GM21737 (cell line): Measurements from ENCODE around the gene PAOX.
"Not testable (repeated sequence)": the region's sequence is repeated elsewhere in the genome, so short reads cannot be mapped to it uniquely, and the experiment has no call there.

Experiments used
- ATAC-seq: cut with Tn5 transposase; IDR thresholded peaks from one replicate; pipeline ENCODE4 v1.9.1; 2021; ENCODE audit warnings: mild to moderate bottlenecking, moderate library complexity; ENCODE audit not compliant: unreplicated experiment

Gene PAOX

GRCh38 chr10:133431888-133432613, 53.0 kb downstream of the PAOX start:
- not testable (repeated sequence) for ATAC-seq

DNA sequence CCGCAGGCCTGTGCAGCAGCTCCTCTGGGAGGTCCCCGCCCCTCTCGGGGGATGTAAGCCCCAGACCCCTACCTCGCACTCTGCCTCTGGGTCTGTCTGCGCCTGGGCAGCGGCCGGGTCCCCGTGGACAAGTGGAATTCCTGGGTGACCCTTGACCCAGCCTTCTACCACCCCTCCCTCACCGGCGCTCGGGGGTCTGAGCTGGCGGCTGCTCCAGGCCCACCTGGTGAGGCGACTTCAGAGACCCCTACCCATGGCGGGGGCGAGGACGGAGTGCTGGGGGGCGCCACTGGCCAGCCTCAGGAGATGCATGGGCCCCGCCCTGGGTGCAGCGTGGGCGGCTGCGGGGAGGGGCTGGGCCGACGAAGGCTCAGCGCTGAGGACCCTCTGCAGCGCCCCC, 53.7 kb downstream of the PAOX start:
- not testable (repeated sequence) for ATAC-seq

GRCh38 chr10:133438711-133439273, 59.7 kb downstream of the PAOX start:
- no peak for ATAC-seq

DNA sequence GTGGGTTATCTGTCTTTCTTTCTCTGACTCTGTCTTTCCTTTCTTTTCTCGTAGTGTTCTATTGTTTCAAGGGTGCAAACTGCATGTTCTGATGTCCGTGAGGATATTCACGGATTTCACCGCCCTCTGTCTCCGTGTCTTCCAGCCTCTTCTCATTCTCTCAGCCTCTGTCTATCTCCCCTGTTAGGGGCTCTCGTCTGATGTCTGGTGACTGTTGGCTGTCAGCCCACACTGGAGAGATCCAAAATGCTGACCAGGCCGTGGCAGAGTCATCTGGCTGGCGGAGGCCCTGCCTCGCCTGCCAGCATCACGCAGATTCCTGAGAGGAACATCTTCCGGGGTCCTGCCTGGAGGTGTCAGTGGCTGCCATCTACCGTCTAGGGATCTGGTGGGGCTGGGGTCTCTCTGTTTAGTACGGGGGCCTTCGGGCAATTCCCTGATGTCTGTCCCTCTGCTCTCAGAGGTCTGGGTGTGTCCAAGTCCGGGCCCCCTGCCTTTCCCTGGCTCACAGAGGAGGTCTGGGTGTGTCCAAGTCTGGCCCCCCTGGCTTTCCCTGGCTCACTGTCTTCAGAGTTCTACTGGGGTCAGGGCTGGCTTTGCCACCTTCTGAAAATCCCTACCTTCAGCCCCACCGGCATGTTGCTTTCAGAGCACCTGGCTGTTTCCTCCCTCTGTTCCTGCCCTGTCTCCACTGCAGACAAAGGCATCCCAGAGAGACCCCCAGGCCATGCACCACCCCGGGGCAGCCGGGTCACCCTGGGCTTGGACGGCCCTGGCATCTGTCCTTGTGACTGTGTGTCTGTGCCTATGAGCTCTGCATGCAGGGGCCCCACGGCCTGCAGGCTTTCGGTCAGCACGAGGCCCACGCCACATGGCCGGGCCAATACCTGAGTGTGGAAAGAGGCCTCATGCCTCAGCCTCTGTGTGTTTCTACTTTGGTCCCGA, 60.7 kb downstream of the PAOX start:
- no peak for ATAC-seq

DNA sequence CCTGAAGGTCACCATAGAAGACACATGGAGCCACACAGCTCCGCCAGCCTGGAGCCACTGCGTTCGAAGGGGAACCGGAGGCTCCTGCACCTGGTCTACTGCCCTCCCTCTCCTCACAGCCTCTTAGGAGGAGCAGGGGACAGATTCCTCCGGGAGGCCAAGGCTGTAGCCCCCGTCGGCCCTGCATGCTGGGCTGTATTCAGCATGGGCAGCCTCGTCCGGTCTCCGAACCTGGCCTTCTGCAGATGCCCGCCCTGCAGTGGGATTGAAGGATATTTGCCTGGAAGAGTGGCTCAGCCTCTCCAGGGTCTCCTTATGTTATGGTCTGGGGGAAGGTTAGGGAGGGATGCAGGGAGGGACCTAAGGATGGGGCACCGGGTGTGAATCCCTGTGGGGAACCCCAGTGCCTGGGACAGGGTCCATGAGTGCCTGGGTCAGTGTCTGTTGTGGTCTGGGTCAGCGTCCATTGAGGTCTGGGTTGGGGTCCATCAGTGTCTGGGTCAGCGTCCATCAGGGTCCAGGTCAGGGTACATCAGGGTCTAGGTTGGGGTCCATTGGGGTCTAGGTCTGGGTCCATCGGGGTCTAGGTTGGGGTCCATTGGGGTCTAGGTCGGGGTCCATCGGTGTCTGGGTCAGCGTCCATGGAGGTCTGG, 61.7 kb downstream of the PAOX start:
- ATAC-seq = no peak
